Retina (tissue), 1 donor: Measurements from ENCODE around the gene M6PR.
"Not testable (repeated sequence)": the region's sequence is repeated elsewhere in the genome, so short reads cannot be mapped to it uniquely, and the experiment has no call there.

Experiments
- DNase-seq: peaks from one replicate; pipeline ENCODE4 v3.0.0-alpha.2; 2016

Gene M6PR

GRCh38 chr12:8911606-8912268 is 37.7 kb downstream of the M6PR start:
- no peak for DNase-seq

- no peak for DNase-seq
Measured at GRCh38 chr12:8909752-8910151, 39.7 kb downstream of the M6PR start.

GRCh38 chr12:8907513-8907912 is 41.9 kb downstream of the M6PR start:
- no peak for DNase-seq

GRCh38 chr12:8906266-8907180 is 42.9 kb downstream of the M6PR start:
- no peak for DNase-seq

GRCh38 chr12:8905546-8905945 is 43.9 kb downstream of the M6PR start:
- no peak for DNase-seq

GRCh38 chr12:8904665-8905064 is 44.8 kb downstream of the M6PR start:
- DNase-seq = no peak

GRCh38 chr12:8903646-8904045 is 45.8 kb downstream of the M6PR start:
- no peak for DNase-seq

GRCh38 chr12:8902703-8903102 is 46.7 kb downstream of the M6PR start:
- not testable (repeated sequence) for DNase-seq

GRCh38 chr12:8899830-8900229 is 49.6 kb downstream of the M6PR start:
- no peak for DNase-seq

- no peak for DNase-seq
Measured at GRCh38 chr12:8897081-8897480, 52.4 kb downstream of the M6PR start.

- no peak for DNase-seq
Measured at GRCh38 chr12:8894986-8895385, 54.5 kb downstream of the M6PR start.

- DNase-seq = no peak
Measured at GRCh38 chr12:8894378-8894777, 55.1 kb downstream of the M6PR start.

GRCh38 chr12:8891976-8892375 is 57.5 kb downstream of the M6PR start:
- DNase-seq = no peak
